Hematopoietic multipotent progenitor cell treated with erythropoietin and hydrocortisone succinate and interleukin-3 and kit ligand, for 17 days (in vitro differentiated cells): Measurements from ENCODE around the gene SLC24A3.

ENCODE experiments used
- DNase-seq: peaks from one replicate; pipeline ENCODE4 v3.0.0-alpha.2; 2015; ENCODE audit warnings: low spot score

Gene SLC24A3

GRCh38 chr20:19546648-19547047 is 334.2 kb downstream of the SLC24A3 start:
- DNase-seq: no peak

GRCh38 chr20:19547547-19547946 is 335.1 kb downstream of the SLC24A3 start:
- no peak for DNase-seq

- no peak for DNase-seq
Observed at GRCh38 chr20:19549896-19550295, 337.5 kb downstream of the SLC24A3 start.

- DNase-seq: no peak
Observed at GRCh38 chr20:19552221-19553180, 340.1 kb downstream of the SLC24A3 start.

GRCh38 chr20:19554666-19555065 is 342.2 kb downstream of the SLC24A3 start:
- no peak for DNase-seq

- no peak for DNase-seq
Observed at GRCh38 chr20:19555726-19556125, 343.3 kb downstream of the SLC24A3 start.

GRCh38 chr20:19557291-19557690 is 344.8 kb downstream of the SLC24A3 start:
- no peak for DNase-seq

- DNase-seq: no peak
Observed at GRCh38 chr20:19560881-19561480, 348.5 kb downstream of the SLC24A3 start.

GRCh38 chr20:19562426-19562825 is 350.0 kb downstream of the SLC24A3 start:
- DNase-seq: no peak

- DNase-seq: no peak
Observed at GRCh38 chr20:19564261-19564660, 351.8 kb downstream of the SLC24A3 start.

GRCh38 chr20:19565736-19566135 is 353.3 kb downstream of the SLC24A3 start:
- no peak for DNase-seq

- no peak for DNase-seq
Observed at GRCh38 chr20:19566226-19566945, 353.9 kb downstream of the SLC24A3 start.

- no peak for DNase-seq
Observed at GRCh38 chr20:19568128-19568527, 355.7 kb downstream of the SLC24A3 start.

GRCh38 chr20:19571996-19572395 is 359.6 kb downstream of the SLC24A3 start:
- no peak for DNase-seq

- no peak for DNase-seq
Observed at GRCh38 chr20:19577692-19578091, 365.2 kb downstream of the SLC24A3 start.

- no peak for DNase-seq
Observed at GRCh38 chr20:19582782-19583181, 370.3 kb downstream of the SLC24A3 start.

GRCh38 chr20:19583532-19584175 is 371.2 kb downstream of the SLC24A3 start:
- DNase-seq: peak; percentile 21

- no peak for DNase-seq
Observed at GRCh38 chr20:19588241-19588640, 375.8 kb downstream of the SLC24A3 start.

GRCh38 chr20:19588732-19589131 is 376.3 kb downstream of the SLC24A3 start:
- no peak for DNase-seq

GRCh38 chr20:19589787-19590362 is 377.4 kb downstream of the SLC24A3 start:
- DNase-seq: no peak

- DNase-seq: no peak
Observed at GRCh38 chr20:19590382-19590781, 377.9 kb downstream of the SLC24A3 start.

GRCh38 chr20:19593762-19594161 is 381.3 kb downstream of the SLC24A3 start:
- DNase-seq: no peak
